ENCODE measurements around the gene GPR132. TPM values are rescaled to one million over a fixed set of nuclear protein-coding genes. Genes with fewer than 3 reads are reported as not detected.

GPR132 gene
- total RNA-seq, 1 experiment from 2014 or later = 0.20 TPM

GRCh38 chr14:105095236-105095805 lies 30.1 kb upstream of the GPR132 start:
- no peak overlapping the region for H4K8ac ChIP-seq (replicated peaks; ENCODE audit: insufficient read length, low read depth, low read length)
- no peak overlapping the region for H2BK5ac ChIP-seq (ENCODE audit: insufficient read length, low read length)
- no peak overlapping the region for H2BK12ac ChIP-seq (ENCODE audit: insufficient read length, low read depth, low read length)
- no peaks in the 10 kb centered on the region for H3K79me1 ChIP-seq (ENCODE audit: insufficient read depth, low read depth, low read length, poor library complexity, severe bottlenecking)
- Mint-ChIP-seq H3K4me3 (no peak overlapping the region), H3K27me3 (ENCODE audit: low read depth) (peaks cover 64% of the 10 kb centered on the region), H3K4me1 (peaks cover 12 to 16% of the 10 kb centered on the region in 2 experiments), H3K9me3 (peaks cover 20 to 21% of the 10 kb centered on the region in 2 experiments), H3K27ac (no peak overlapping the region), H3K36me3 (ENCODE audit: insufficient read depth in 1 of 3, low read depth in 3 of 3) (peaks cover 0 to 8% (median 5%) of the 10 kb centered on the region in 3 experiments; a peak in 3 of 7 replicates)
- peaks cover 11% of the 10 kb centered on the region for H3K9me3 ChIP-seq (ENCODE audit: control insufficient read depth, low read depth, low read length)
- no peak overlapping the region for H3K4me2 ChIP-seq (ENCODE audit: insufficient read depth, insufficient read length, low read length)
- no peak overlapping the region for H3K56ac ChIP-seq (ENCODE audit: insufficient read length, low read depth, low read length)
- no peak overlapping the region for H2BK20ac ChIP-seq (ENCODE audit: low read depth, low read length, poor library complexity, severe bottlenecking)
- no peak overlapping the region for H2BK120ac ChIP-seq (ENCODE audit: low read depth, low read length, poor library complexity, severe bottlenecking)
- H3K4ac ChIP-seq (ENCODE audit: low read depth, low read length) = no peak overlapping the region
- TF ChIP-seq, protein P1, sequence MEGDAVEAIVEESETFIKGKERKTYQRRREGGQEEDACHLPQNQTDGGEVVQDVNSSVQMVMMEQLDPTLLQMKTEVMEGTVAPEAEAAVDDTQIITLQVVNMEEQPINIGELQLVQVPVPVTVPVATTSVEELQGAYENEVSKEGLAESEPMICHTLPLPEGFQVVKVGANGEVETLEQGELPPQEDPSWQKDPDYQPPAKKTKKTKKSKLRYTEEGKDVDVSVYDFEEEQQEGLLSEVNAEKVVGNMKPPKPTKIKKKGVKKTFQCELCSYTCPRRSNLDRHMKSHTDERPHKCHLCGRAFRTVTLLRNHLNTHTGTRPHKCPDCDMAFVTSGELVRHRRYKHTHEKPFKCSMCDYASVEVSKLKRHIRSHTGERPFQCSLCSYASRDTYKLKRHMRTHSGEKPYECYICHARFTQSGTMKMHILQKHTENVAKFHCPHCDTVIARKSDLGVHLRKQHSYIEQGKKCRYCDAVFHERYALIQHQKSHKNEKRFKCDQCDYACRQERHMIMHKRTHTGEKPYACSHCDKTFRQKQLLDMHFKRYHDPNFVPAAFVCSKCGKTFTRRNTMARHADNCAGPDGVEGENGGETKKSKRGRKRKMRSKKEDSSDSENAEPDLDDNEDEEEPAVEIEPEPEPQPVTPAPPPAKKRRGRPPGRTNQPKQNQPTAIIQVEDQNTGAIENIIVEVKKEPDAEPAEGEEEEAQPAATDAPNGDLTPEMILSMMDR (conservative IDR thresholded peaks at IDR 0.05) = no peak
- no peak overlapping the region for H2AFZ ChIP-seq (ENCODE audit: low read length)
- peaks cover 3% of the 10 kb centered on the region for H3K23me2 ChIP-seq (ENCODE audit: insufficient read length, low read depth, low read length, poor library complexity, severe bottlenecking)
- no peak overlapping the region for H2AK5ac ChIP-seq (ENCODE audit: insufficient read length, low read length)
- H3K4me1 ChIP-seq (ENCODE audit: insufficient read depth, low read length) = no peaks in the 10 kb centered on the region; the same call in 1 of the 2 replicates
- DNase-seq = no peak
- H4K91ac ChIP-seq (ENCODE audit: insufficient read length, low read depth, low read length) = no peak overlapping the region
- H4K20me1 ChIP-seq (ENCODE audit: control insufficient read depth, insufficient read depth, insufficient read length) = no peaks in the 10 kb centered on the region
- no peak overlapping the region for H3K23ac ChIP-seq (ENCODE audit: insufficient read length, low read depth, low read length)
- H3K27ac ChIP-seq (ENCODE audit: insufficient read length, low read depth, low read length) = no peak overlapping the region
- no peak overlapping the region for H3K18ac ChIP-seq (ENCODE audit: insufficient read length, low read depth, low read length)
- no peaks in the 10 kb centered on the region for H3K79me2 ChIP-seq (ENCODE audit: insufficient read depth, low read length)
- H3K9ac ChIP-seq (ENCODE audit: extremely low read depth, insufficient read length, low read length) = no peak overlapping the region
- WGBS (ENCODE audit: extremely low coverage, insufficient read length, low lambda C conversion rate) = no CpG with 5 or more reads among the region's 7 CpGs
- H3K14ac ChIP-seq (ENCODE audit: insufficient read depth, low read length) = no peak overlapping the region
- no peak overlapping the region for H3T11ph ChIP-seq (ENCODE audit: low read length)
- no peak overlapping the region for H2BK15ac ChIP-seq (ENCODE audit: low read depth, low read length)
- H4K5ac ChIP-seq (ENCODE audit: insufficient read length, low read depth, low read length) = no peak overlapping the region
- peaks cover 2% of the 10 kb centered on the region; the same call in 1 of the 2 replicates for H3K27me3 ChIP-seq (ENCODE audit: insufficient read depth, low read length)

Measured in H9 (cell line).